HCT116 (cell line): ENCODE measurements around the gene OBSCN.

Source experiments
- CBX3 ChIP-seq: IDR thresholded peaks from 2 replicates; pipeline ENCODE4 v1.6.1; 2012; ENCODE audit warnings: low read depth
- EGR1 ChIP-seq: IDR thresholded peaks from 2 replicates; pipeline ENCODE4 v1.6.1; 2012; ENCODE audit warnings: low read depth
- EZH2 ChIP-seq: fragments of 200-600 bp; sonication (generic); IDR thresholded peaks from 2 replicates; pipeline ENCODE4 v1.6.1; 2017; ENCODE audit warnings: antibody characterized with exemption, mixed run types
- EZH2phosphoT487 ChIP-seq: fragments of 200-600 bp; IDR thresholded peaks from 2 replicates; pipeline ENCODE4 v1.6.1; 2018; ENCODE audit warnings: antibody characterized with exemption, borderline replicate concordance
- POLR2A ChIP-seq: IDR thresholded peaks from 2 replicates; pipeline ENCODE4 v1.7.0; 2011; ENCODE audit warnings: borderline replicate concordance; ENCODE audit not compliant: insufficient read depth, insufficient read length; ENCODE audit errors: extremely low read depth
- POLR2AphosphoS5 ChIP-seq: IDR thresholded peaks from 2 replicates; pipeline ENCODE4 v1.6.1; 2011; ENCODE audit warnings: mild to moderate bottlenecking, low read depth, low read length, moderate library complexity
- RAD21 ChIP-seq: IDR thresholded peaks from 2 replicates; pipeline ENCODE4 v1.6.1; 2012; ENCODE audit warnings: low read depth, mild to moderate bottlenecking
- SIN3A ChIP-seq: IDR thresholded peaks from 2 replicates; pipeline ENCODE4 v1.6.1; 2012; ENCODE audit warnings: low read depth
- SP1 ChIP-seq: IDR thresholded peaks from 2 replicates; pipeline ENCODE4 v1.6.1; 2012; ENCODE audit warnings: low read depth
- SRF ChIP-seq: IDR thresholded peaks from 2 replicates; pipeline ENCODE4 v1.6.1; 2012; ENCODE audit warnings: low read depth
- YY1 ChIP-seq: IDR thresholded peaks from 2 replicates; pipeline ENCODE4 v1.6.1; 2011; ENCODE audit warnings: low read length, low read depth, moderate library complexity, mild to moderate bottlenecking; ENCODE audit not compliant: insufficient replicate concordance; ENCODE audit errors: extremely low read depth
- TF ChIP-seq, protein P1 (sequence below): IDR thresholded peaks from 2 replicates; pipeline ENCODE4 v1.6.1; 2012
- TF ChIP-seq, protein P2 (sequence below), 3 experiments: fragments of 200-600 bp in 1 of 3; sonication (generic) in 1 of 3; IDR thresholded peaks in 2 of 3; conservative IDR thresholded peaks in 1 of 3; 2 replicates each; pipeline ENCODE4 v1.5.1; 2012 to 2017; ENCODE audit warnings: low read depth in 2 of 3, low read length in 2 of 3, antibody characterized with exemption in 1 of 3, borderline replicate concordance in 1 of 3, control low read depth in 1 of 3, mild to moderate bottlenecking in 1 of 3, mixed read lengths in 1 of 3, mixed run types in 1 of 3, moderate library complexity in 1 of 3; ENCODE audit not compliant: insufficient read depth in 1 of 3

DNA sequence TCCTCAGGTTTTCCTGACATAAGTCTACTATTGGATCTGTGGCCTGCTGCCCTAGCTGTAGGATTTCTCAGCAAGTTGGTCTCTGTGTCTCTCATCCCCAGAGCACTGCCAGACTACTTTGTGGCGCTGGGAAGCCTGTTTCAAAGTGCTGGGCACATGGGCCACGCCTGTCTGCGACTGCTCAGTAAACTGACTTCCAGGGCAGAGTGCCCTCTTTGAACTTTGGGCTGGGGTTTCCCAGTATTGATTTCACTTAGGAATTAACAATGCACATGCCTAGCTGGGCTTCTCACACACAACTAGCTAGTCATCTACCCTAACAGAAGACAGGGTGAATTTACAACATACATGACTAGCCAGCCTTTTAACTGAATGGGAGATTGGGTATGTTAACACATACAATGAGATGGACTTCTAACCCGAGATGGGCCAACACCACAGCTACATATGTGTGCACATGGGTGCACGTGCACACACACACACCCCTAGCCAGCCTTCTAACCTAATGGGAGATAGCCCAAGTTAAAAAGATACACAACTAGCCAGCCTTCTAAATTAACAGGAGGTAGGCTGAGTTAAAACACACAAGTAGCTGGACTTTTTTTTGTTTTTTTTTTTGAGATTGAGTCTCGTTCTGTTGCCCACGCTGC lies 215.7 kb downstream of the OBSCN start:
- TF ChIP-seq, protein P1, sequence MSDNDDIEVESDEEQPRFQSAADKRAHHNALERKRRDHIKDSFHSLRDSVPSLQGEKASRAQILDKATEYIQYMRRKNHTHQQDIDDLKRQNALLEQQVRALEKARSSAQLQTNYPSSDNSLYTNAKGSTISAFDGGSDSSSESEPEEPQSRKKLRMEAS, result no peak
- TF ChIP-seq POLR2A (no peak), EZH2 (no peak), POLR2AphosphoS5 (no peak), SP1 (no peak), SRF (no peak), RAD21 (no peak), YY1 (no peak), SIN3A (no peak), EGR1 (no peak), CBX3 (no peak), EZH2phosphoT487 (no peak)
- TF ChIP-seq, protein P2, sequence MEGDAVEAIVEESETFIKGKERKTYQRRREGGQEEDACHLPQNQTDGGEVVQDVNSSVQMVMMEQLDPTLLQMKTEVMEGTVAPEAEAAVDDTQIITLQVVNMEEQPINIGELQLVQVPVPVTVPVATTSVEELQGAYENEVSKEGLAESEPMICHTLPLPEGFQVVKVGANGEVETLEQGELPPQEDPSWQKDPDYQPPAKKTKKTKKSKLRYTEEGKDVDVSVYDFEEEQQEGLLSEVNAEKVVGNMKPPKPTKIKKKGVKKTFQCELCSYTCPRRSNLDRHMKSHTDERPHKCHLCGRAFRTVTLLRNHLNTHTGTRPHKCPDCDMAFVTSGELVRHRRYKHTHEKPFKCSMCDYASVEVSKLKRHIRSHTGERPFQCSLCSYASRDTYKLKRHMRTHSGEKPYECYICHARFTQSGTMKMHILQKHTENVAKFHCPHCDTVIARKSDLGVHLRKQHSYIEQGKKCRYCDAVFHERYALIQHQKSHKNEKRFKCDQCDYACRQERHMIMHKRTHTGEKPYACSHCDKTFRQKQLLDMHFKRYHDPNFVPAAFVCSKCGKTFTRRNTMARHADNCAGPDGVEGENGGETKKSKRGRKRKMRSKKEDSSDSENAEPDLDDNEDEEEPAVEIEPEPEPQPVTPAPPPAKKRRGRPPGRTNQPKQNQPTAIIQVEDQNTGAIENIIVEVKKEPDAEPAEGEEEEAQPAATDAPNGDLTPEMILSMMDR (IDR thresholded peaks at IDR 0.05 in 2 of 3, conservative IDR thresholded peaks at IDR 0.05 in 1 of 3; ENCODE audit: borderline replicate concordance in 1 of 3, insufficient read depth in 1 of 3, low read depth in 2 of 3, low read length in 2 of 3), result no peak
